MCF 10A (cell line): ENCODE results near the gene IGF1R. TPM values are rescaled to one million over a fixed set of nuclear protein-coding genes. Genes with fewer than 3 reads are reported as not detected.

Experiments
- BruUV-seq: library from RNA; stranded (reverse); fragments of 400-500 nt; replicated peaks from 2 replicates; lab custom pipeline; 2021; lab: Mats Ljungman, UMichigan
- CTCF ChIA-PET: fragments of 300-600 bp; sonication (Branson Sonifier 250); formaldehyde crosslinking; extraction: SDS; loops from one replicate; lab custom pipeline; 2021; ENCODE audit warnings: antibody characterized with exemption, inconsistent platforms; lab: Yijun Ruan, JAX
- POLR2A ChIA-PET: fragments of 300-600, 350-650 bp; sonication (Branson Sonifier 250); formaldehyde crosslinking; extraction: SDS; loops from one replicate; lab custom pipeline; 2020; ENCODE audit warnings: antibody characterized with exemption, inconsistent platforms; lab: Yijun Ruan, JAX
- DNase-seq: peaks from one replicate; pipeline ENCODE4 v3.0.0-alpha.2; 2018; ENCODE audit not compliant: unreplicated experiment
- H3K27ac Mint-ChIP-seq: one replicate; pipeline ENCODE4 v1.8.0; 2022; ENCODE audit warnings: mild to moderate bottlenecking, low read depth, mixed read lengths; ENCODE audit not compliant: unreplicated experiment
- H3K27me3 Mint-ChIP-seq: one replicate; pipeline ENCODE4 v1.8.0; 2022; ENCODE audit warnings: mixed read lengths; ENCODE audit not compliant: insufficient read depth, unreplicated experiment
- H3K36me3 Mint-ChIP-seq: one replicate; pipeline ENCODE4 v1.8.0; 2022; ENCODE audit warnings: mild to moderate bottlenecking, moderate library complexity, mixed read lengths; ENCODE audit not compliant: insufficient read depth, unreplicated experiment
- H3K4me1 Mint-ChIP-seq: one replicate; pipeline ENCODE4 v1.8.0; 2022; ENCODE audit warnings: mixed read lengths; ENCODE audit not compliant: insufficient read depth, unreplicated experiment
- H3K4me3 Mint-ChIP-seq: one replicate; pipeline ENCODE4 v1.8.0; 2022; ENCODE audit warnings: mild to moderate bottlenecking, moderate library complexity, mixed read lengths; ENCODE audit not compliant: unreplicated experiment
- H3K9me3 Mint-ChIP-seq: one replicate; pipeline ENCODE4 v1.8.0; 2022; ENCODE audit warnings: mixed read lengths; ENCODE audit not compliant: unreplicated experiment
- intact Hi-C: fragments of 100-400 bp; cut with micrococcal nuclease; formaldehyde crosslinking; loops from 2 replicates; pipeline ENCODE4 v1.14.1; 2022
- total RNA-seq: library from RNA; stranded (reverse); gene quantifications from 2 replicates; pipeline ENCODE4 v1.2.3, GENCODE V29; 2022
- TF ChIP-seq, protein P1 (sequence below): fragments of 200-600 bp; IDR thresholded peaks from one replicate; pipeline ENCODE4 v1.8.0; 2022; ENCODE audit warnings: antibody characterized with exemption, mild to moderate bottlenecking; ENCODE audit not compliant: unreplicated experiment

The IGF1R gene
- total RNA-seq, 1 experiment from 2014 or later = 53.3 TPM

DNA sequence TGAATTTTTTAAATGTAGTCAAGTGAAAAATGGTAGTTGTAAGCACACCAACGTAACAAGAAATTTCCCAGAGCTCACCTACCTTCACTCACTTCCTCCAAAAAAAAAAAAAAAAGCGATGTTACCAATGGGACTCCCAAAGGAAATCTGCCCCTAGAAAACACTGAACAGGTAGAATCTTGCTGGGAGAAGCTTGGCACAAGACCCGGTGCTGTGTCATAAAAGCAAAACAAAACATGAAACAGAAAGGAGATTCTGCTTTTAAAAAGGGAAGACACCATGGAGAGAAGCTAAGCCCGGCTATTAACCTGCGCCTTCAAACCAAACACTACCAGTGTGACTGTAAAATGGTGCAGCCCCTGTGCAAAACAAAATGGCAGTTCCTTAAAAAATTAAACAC lies 318.8 kb downstream of the IGF1R start:
- Mint-ChIP-seq H3K36me3 (peaks cover 21% of the 10 kb centered on the region), H3K4me1 (no peaks in the 10 kb centered on the region), H3K27ac (no peak overlapping the region), H3K9me3 (no peaks in the 10 kb centered on the region), H3K4me3 (no peak overlapping the region), H3K27me3 (no peaks in the 10 kb centered on the region)
- DNase-seq = peak; percentile 20
- intact Hi-C loops = no loop called here
- BruUV-seq = no TSS peak
- CTCF ChIA-PET = no interaction called here
- TF ChIP-seq, protein P1, sequence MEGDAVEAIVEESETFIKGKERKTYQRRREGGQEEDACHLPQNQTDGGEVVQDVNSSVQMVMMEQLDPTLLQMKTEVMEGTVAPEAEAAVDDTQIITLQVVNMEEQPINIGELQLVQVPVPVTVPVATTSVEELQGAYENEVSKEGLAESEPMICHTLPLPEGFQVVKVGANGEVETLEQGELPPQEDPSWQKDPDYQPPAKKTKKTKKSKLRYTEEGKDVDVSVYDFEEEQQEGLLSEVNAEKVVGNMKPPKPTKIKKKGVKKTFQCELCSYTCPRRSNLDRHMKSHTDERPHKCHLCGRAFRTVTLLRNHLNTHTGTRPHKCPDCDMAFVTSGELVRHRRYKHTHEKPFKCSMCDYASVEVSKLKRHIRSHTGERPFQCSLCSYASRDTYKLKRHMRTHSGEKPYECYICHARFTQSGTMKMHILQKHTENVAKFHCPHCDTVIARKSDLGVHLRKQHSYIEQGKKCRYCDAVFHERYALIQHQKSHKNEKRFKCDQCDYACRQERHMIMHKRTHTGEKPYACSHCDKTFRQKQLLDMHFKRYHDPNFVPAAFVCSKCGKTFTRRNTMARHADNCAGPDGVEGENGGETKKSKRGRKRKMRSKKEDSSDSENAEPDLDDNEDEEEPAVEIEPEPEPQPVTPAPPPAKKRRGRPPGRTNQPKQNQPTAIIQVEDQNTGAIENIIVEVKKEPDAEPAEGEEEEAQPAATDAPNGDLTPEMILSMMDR = no peak
- POLR2A ChIA-PET = no interaction called here

DNA sequence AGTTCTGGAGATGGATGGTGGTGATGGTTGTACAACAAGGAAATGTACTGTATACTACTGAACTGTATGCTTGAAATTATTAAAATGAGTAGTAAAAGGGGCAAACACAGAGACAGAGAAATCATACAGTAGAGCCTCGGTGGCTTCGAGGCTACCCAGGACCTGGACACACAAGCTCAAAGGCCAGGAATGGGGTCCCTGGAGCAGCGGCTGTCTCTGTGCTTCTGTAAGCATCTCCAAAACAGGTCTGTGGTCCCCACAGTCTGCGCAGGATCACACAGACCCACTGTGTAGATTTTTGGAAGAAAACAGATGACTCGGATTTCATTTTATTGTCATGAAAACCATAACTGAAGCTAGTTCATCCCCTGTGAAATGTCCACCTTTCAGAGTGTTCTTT lies 319.6 kb downstream of the IGF1R start:
- no TSS peak for BruUV-seq
- TF ChIP-seq, protein P1 = no peak
- ChIA-PET POLR2A (interaction anchor here (0.7 kb wide), 1 partner anchor 65 kb away, joined by 3 read pairs; no protein-coding TSS in a partner anchor), CTCF (interaction anchor here (0.6 to 0.7 kb wide), 2 partner anchors 96 to 156 kb away, joined by 4 to 7 read pairs; no protein-coding TSS in a partner anchor)
- Mint-ChIP-seq H3K36me3 (peaks cover 13% of the 10 kb centered on the region), H3K27me3 (no peaks in the 10 kb centered on the region), H3K9me3 (no peaks in the 10 kb centered on the region), H3K27ac (no peak overlapping the region), H3K4me3 (no peak overlapping the region), H3K4me1 (no peaks in the 10 kb centered on the region)
- DNase-seq = no peak
- intact Hi-C loops = no loop called here

DNA sequence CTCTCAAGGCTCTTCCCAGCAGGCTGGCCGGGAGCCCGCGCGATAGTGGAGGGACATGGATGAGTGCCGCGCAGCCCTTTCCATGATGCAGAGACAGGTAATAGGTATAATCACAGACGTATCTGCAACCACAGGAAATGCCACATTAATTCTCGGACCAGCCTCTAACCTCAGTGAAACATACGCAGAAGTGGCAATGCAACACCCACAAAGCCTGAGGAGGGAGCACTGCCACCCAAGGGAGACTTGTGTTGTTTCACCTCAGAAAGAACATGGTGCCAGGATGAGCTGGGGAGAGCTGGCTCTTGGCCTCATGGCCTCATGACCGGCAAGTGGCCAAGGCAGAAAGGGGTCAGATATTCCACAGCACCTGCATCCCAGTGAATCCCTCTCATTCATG lies 320.2 kb downstream of the IGF1R start:
- H3K27me3 Mint-ChIP-seq = no peaks in the 10 kb centered on the region
- POLR2A ChIA-PET = no interaction called here
- no TSS peak for BruUV-seq
- intact Hi-C loops = no loop called here
- H3K9me3 Mint-ChIP-seq = no peaks in the 10 kb centered on the region
- no peak for DNase-seq
- peaks cover 7% of the 10 kb centered on the region for H3K36me3 Mint-ChIP-seq
- H3K4me3 Mint-ChIP-seq = no peak overlapping the region
- CTCF ChIA-PET = interaction anchor here (0.6 to 0.7 kb wide), 2 partner anchors 95 to 157 kb away, joined by 4 to 7 read pairs; no protein-coding TSS in a partner anchor
- H3K4me1 Mint-ChIP-seq = no peaks in the 10 kb centered on the region
- no peak overlapping the region for H3K27ac Mint-ChIP-seq
- TF ChIP-seq, protein P1 = no peak

DNA sequence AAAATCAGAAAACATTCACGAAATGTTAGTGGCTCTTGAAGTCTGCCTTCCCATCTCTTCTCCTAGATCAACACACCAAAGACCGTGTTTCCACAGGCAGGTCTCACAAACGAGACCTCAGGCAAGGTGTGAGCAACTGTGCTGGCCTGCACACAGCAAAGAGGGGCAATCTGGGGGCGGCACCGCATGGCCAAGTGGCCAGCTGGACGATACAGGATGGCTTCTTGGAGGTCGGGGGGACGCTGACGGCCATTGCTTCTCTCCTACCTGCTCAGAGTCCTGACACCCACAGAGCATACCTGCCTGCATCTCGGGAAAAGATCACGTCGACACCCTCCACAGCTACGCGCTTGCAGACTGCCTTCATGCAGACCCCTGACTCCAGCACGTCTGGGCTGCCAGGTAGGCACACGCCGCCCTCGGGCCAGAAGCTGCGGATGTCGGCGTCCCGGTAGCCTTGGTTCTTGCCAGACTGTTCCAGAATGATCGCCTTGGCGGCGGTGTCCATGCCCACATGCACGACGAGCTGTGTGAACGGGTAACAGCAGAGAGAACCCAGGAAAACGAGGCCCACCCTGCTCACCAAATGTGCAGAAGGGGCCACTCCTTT lies 320.9 kb downstream of the IGF1R start:
- BruUV-seq = no TSS peak

More for the DNA sequence above, 320.9 kb downstream of the IGF1R start:
- no peak overlapping the region for H3K4me3 Mint-ChIP-seq
- ChIA-PET POLR2A (interaction anchor here (0.8 kb wide), 1 partner anchor 13 kb away, joined by 3 read pairs; no protein-coding TSS in a partner anchor), CTCF (interaction anchor here (0.6 kb wide), 2 partner anchors 221 to 287 kb away, joined by 3 read pairs; no protein-coding TSS in a partner anchor)
- H3K9me3 Mint-ChIP-seq = no peaks in the 10 kb centered on the region
- TF ChIP-seq, protein P1 = no peak
- no peak for DNase-seq
- H3K36me3 Mint-ChIP-seq = peaks cover 5% of the 10 kb centered on the region
- H3K27me3 Mint-ChIP-seq = no peaks in the 10 kb centered on the region
- intact Hi-C loops = no loop called here
- H3K27ac Mint-ChIP-seq = no peak overlapping the region
- no peaks in the 10 kb centered on the region for H3K4me1 Mint-ChIP-seq
